ENCODE data around the gene NLRC4.

- no peak for TF ChIP-seq CTCF (IDR thresholded peaks at IDR 0.05; ENCODE audit: insufficient read depth, low read length, poor library complexity, severe bottlenecking)
- TF ChIP-seq EZH2phosphoT487 (conservative IDR thresholded peaks at IDR 0.05; ENCODE audit: low read length): no peak
Measured at GRCh38 chr2:32264422-32265105, at the start of gene NLRC4.
